Adrenal gland (tissue), 12 donors: ENCODE measurements around the gene ZNF614. TPM values are rescaled to one million over a fixed set of nuclear protein-coding genes. Genes with fewer than 3 reads are reported as not detected.
"Not testable (repeated sequence)": the region's sequence is repeated elsewhere in the genome, so short reads cannot be mapped to it uniquely, and the experiment has no call there.

Experiments
- DNase-seq, 7 donors: peaks; one replicate each; pipeline ENCODE4 v3.0.0-alpha.2; 2019 to 2020
- H3K27ac ChIP-seq, 5 donors: fragments of 200-600 bp; sonication (generic) in 4 of 5; 1 replicate in 3 of 5; 2 replicates in 2 of 5; pipeline versions ENCODE4 v1.5.1 to v1.8.0; 2016 to 2020; ENCODE audit warnings: mild to moderate bottlenecking in 1 of 5
- H3K27me3 ChIP-seq: fragments of 200-600 bp; 2 replicates; pipeline ENCODE4 v1.8.0; 2021
- H3K36me3 ChIP-seq, 2 donors: fragments of 200-600 bp; replicated peaks in 1 of 2; 1 replicate in 1 of 2; 2 replicates in 1 of 2; pipeline versions ENCODE4 v1.5.1 to v1.8.0; 2018 to 2022
- H3K4me1 ChIP-seq, 2 donors: fragments of 200-600 bp; replicated peaks in 1 of 2; 1 replicate in 1 of 2; 2 replicates in 1 of 2; pipeline versions ENCODE4 v1.5.1 to v1.8.0; 2018 to 2021
- H3K4me3 ChIP-seq, 4 donors: fragments of 200-600 bp; sonication (generic) in 3 of 4; one replicate each; pipeline ENCODE4 v1.5.1; 2016 to 2018
- H3K9me3 ChIP-seq, 3 donors: fragments of 200-600 bp; sonication (generic) in 1 of 3; replicated peaks in 1 of 3; 1 replicate in 2 of 3; 2 replicates in 1 of 3; pipeline versions ENCODE4 v1.5.1 to v1.8.0; 2016 to 2021
- POLR2A ChIP-seq, 2 donors: fragments of 450-650 bp; IDR thresholded peaks; one replicate each; pipeline ENCODE4 v1.6.1; 2017; ENCODE audit warnings: antibody characterized with exemption in 2 of 2, mild to moderate bottlenecking in 2 of 2, moderate library complexity in 1 of 2
- WGBS, 4 donors: extraction: QIAGEN DNeasy Blood & Tissue Kit in 2 of 4; methylation state at CpG; one replicate each; pipeline versions ENCODE4 v1.1.5 to v1.1.7; 2013 to 2017; 5-methylcytosine and 5-hydroxymethylcytosine counted together
- intact Hi-C, 2 donors: fragments of 100-400 bp; cut with DNase I; formaldehyde crosslinking; loops; one replicate each; pipeline versions ENCODE4 v1.14.1 to v1.15.0; 2022 to 2023
- polyA plus RNA-seq, 3 donors: library from polyadenylated mRNA; stranded (reverse); fragments of 200-250 nt in 2 of 3; fragments of 350-450 nt in 1 of 3; fragmentation: Illumina TruSeq in 1 of 3; extraction: RNeasy Lipid Tissue Mini Kit (QIAGEN cat#74804) in 1 of 3; gene quantifications; one replicate each; pipeline ENCODE4 v1.2.3, GENCODE V29; 2013 to 2014
- total RNA-seq, 9 donors: library from RNA; depleted of rRNA in 4 of 9; stranded (reverse); fragments of >200 nt in 4 of 9; fragments of 120-200 nt in 1 of 9; fragmentation: NEBNext Ultra II Directional in 1 of 9; extraction: Animal tissue kit (Norgen Biotek cat#: 25700) in 1 of 9; gene quantifications; one replicate each; pipeline versions ENCODE4 v1.1.0 to v1.2.4, GENCODE V29; 2013 to 2023
- TF ChIP-seq, protein P1 (sequence below), 6 experiments: fragments of 450-650 bp in 4 of 6; fragments of 200-600 bp in 2 of 6; sonication (generic) in 1 of 6; IDR thresholded peaks; 1 replicate in 5 of 6; 2 replicates in 1 of 6; pipeline versions ENCODE4 v1.5.1 to v1.8.0; 2016 to 2021; ENCODE audit warnings: antibody characterized with exemption in 6 of 6, mild to moderate bottlenecking in 2 of 6, moderate library complexity in 1 of 6
- donor health status: healthy with polysubstance abuse.
- donor health status: Bipolar disorder and iron deficiency.
- donor health status: DM: yes; HTN: yes; CAD: no.
- donor health status: DM: no; HTN: no; CAD: no.
- donor health status: DM: no; HTN: no; CAD: no.
- donor health status: DM: yes; HTN: yes; CAD: no.

Gene ZNF614
- total and polyA plus RNA-seq, 12 donors, result 2.3 to 9.4 (median 7.1) TPM

DNA sequence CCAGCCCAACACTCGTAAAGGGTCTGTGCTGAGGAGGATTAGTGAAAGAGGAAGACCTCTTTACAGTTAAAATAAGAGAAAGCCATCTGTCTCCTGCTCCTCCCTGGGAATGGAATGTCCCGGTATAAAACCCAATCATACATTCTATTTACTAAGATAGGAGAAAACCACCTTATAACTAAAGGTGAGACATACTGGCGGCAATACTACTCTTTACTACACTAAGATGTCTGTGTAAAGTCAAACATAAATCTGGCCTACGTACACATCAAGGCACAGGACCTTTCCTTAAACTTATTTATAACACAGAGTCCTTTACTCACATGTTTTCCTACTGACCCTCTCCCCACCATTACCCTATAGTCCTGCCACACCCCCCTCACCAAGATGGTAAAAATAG lies 44.8 kb downstream of the ZNF614 start:
- Histone ChIP-seq H3K4me1 (peaks cover 6 to 9% of the 10 kb centered on the region in 2 donors), H3K27me3 (no peaks in the 10 kb centered on the region), H3K36me3 (no peaks in the 10 kb centered on the region), H3K9me3 (peaks cover 0 to 28% (median 0%) of the 10 kb centered on the region in 3 donors), H3K27ac (no peak overlapping the region), H3K4me3 (no peak overlapping the region)
- WGBS, 4 donors, result 92 to 98% (median 97%) methylated on average over 4 of the region's 4 CpGs
- TF ChIP-seq POLR2A (IDR thresholded peaks at IDR 0.05), result no peak
- TF ChIP-seq, protein P1, sequence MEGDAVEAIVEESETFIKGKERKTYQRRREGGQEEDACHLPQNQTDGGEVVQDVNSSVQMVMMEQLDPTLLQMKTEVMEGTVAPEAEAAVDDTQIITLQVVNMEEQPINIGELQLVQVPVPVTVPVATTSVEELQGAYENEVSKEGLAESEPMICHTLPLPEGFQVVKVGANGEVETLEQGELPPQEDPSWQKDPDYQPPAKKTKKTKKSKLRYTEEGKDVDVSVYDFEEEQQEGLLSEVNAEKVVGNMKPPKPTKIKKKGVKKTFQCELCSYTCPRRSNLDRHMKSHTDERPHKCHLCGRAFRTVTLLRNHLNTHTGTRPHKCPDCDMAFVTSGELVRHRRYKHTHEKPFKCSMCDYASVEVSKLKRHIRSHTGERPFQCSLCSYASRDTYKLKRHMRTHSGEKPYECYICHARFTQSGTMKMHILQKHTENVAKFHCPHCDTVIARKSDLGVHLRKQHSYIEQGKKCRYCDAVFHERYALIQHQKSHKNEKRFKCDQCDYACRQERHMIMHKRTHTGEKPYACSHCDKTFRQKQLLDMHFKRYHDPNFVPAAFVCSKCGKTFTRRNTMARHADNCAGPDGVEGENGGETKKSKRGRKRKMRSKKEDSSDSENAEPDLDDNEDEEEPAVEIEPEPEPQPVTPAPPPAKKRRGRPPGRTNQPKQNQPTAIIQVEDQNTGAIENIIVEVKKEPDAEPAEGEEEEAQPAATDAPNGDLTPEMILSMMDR (IDR thresholded peaks at IDR 0.05), result no peak
- intact Hi-C loops, result no loop called here
- no peak for DNase-seq

DNA sequence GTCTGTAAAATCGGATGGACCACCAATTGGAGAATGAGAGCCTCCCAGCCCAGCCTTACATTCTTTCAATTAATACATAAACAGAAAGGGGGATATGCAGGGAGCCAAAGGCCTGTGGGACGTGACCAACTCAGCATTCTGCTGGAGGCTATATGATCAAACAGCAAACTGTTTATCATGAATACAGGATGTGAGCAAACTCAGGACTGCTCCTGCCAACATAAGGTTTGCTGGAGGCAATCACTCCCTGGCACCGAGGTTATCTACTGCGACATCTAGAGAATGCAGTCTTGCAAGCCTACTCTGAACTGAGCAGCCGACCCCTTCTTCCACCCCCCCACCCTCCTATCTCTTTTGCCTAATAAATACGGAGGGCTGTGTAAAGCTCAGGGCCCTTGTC lies 47.3 kb downstream of the ZNF614 start:
- WGBS, 4 donors, result 89 to 98% (median 96%) methylated on average over 6 of the region's 6 CpGs
- H3K27me3 ChIP-seq, DNase-seq, H3K4me3 ChIP-seq, H3K36me3 ChIP-seq, intact Hi-C loops, H3K27ac ChIP-seq, H3K4me1 ChIP-seq: not testable (repeated sequence)
- H3K9me3 ChIP-seq, result peaks cover 0 to 30% (median 0%) of the 10 kb centered on the region in 3 donors

- TF ChIP-seq, protein P1 (IDR thresholded peaks at IDR 0.05), result no peak
- TF ChIP-seq POLR2A (IDR thresholded peaks at IDR 0.05), result no peak
- DNase-seq, result no peak
- Histone ChIP-seq H3K36me3 (no peaks in the 10 kb centered on the region), H3K27ac (no peak overlapping the region), H3K4me1 (peaks cover 0 to 2% of the 10 kb centered on the region in 2 donors), H3K27me3 (no peaks in the 10 kb centered on the region), H3K4me3 (no peak overlapping the region), H3K9me3 (peaks cover 0 to 36% (median 0%) of the 10 kb centered on the region in 3 donors)
- WGBS, 4 donors, result 90 to 94% (median 92%) methylated on average over 6 of the region's 6 CpGs
- intact Hi-C loops, result no loop called here
These were observed 48.0 kb downstream of the ZNF614 start for GRCh38 chr19:51980116-51980736.

DNA sequence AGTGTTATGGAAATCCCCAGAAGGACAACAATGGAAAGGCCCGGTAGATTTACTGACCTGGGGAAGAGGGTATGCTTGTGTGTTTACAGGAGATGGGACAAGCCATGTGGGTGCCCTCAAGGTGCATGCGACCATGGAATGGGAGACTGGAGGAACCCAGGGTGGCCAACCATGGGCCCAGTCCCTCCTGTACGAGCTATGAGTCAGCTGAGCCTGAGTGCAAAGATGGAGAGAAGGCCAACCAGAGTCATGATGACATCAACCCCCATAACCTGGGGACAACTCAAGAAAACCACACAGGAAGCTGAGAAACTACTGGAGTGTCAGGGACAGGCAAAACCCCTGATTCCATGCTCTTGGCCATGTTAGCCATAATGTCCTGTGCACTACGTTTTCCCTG lies 49.3 kb downstream of the ZNF614 start:
- no peak overlapping the region for H3K4me3 ChIP-seq
- no peaks in the 10 kb centered on the region for H3K4me1 ChIP-seq
- peaks cover 0 to 5% of the 10 kb centered on the region in 2 donors for H3K36me3 ChIP-seq
- no peak for DNase-seq
- H3K27ac ChIP-seq, result no peak overlapping the region
- H3K9me3 ChIP-seq, result peaks cover 0 to 47% (median 0%) of the 10 kb centered on the region in 3 donors
- intact Hi-C loops, result no loop called here
- no peaks in the 10 kb centered on the region for H3K27me3 ChIP-seq
- TF ChIP-seq, protein P1 (IDR thresholded peaks at IDR 0.05), result no peak
- TF ChIP-seq POLR2A (IDR thresholded peaks at IDR 0.05), result no peak
- WGBS, 4 donors, result 95 to 98% (median 97%) methylated on average over 4 of the region's 4 CpGs

DNA sequence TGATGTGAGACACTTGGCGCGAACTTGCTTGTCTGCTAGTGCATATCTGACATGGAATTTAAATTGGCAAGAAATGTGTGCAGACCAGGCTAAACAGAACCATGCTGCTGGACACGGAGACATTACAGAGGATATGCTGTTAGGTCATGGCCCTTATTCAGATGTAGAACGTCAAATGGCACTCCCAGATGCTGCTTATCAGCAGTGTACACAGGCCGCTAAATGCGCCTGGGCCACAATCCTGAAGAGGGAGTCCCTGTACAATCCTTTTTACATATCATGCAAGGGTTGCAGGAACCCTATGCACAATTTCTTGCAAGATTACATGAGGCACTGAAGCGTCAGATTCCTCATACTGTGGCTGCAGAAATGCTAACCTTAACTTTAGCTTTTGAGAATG lies 50.8 kb downstream of the ZNF614 start:
- TF ChIP-seq, protein P1 (IDR thresholded peaks at IDR 0.05), result no peak
- no peak for TF ChIP-seq POLR2A (IDR thresholded peaks at IDR 0.05)
- Histone ChIP-seq H3K36me3 (peaks cover 0 to 17% of the 10 kb centered on the region in 2 donors), H3K9me3 (peaks cover 0 to 60% (median 0%) of the 10 kb centered on the region in 3 donors), H3K27ac (no peak overlapping the region), H3K4me1 (no peaks in the 10 kb centered on the region), H3K27me3 (no peaks in the 10 kb centered on the region), H3K4me3 (no peak overlapping the region)
- WGBS, 4 donors, result 82 to 93% (median 89%) methylated on average over 5 to 7 of the region's 7 CpGs
- no peak for DNase-seq
- intact Hi-C loops, result no loop called here
